ENCODE results near the gene SLC2A8. TPM values are rescaled to one million over a fixed set of nuclear protein-coding genes. Genes with fewer than 3 reads are reported as not detected.

The SLC2A8 gene
- total and polyA plus RNA-seq, 2 experiments from 2014 or later: 45.3 to 62.2 TPM

- Histone ChIP-seq H3K4me3 (no peak overlapping the region), H3K27ac (no peak overlapping the region), H3K9me3 (ENCODE audit: low read depth) (no peaks in the 10 kb centered on the region), H3K4me1 (ENCODE audit: low read depth) (no peaks in the 10 kb centered on the region), H3K36me3 (no peaks in the 10 kb centered on the region), H3K27me3 (no peaks in the 10 kb centered on the region)
- no peak for TF ChIP-seq CTCF (IDR thresholded peaks at IDR 0.05; ENCODE audit: low read depth, low read length)
- no peak for DNase-seq (ENCODE audit: low read depth in 1 of 2, low spot score in 1 of 2)
Measured at GRCh38 chr9:127392976-127393375, 4.0 kb upstream of the SLC2A8 start.

- no peaks in the 10 kb centered on the region for H3K27me3 ChIP-seq
- H3K4me3 ChIP-seq: no peak overlapping the region
- no peaks in the 10 kb centered on the region for H3K4me1 ChIP-seq (ENCODE audit: low read depth)
- peak; percentile 42 for TF ChIP-seq CTCF (IDR thresholded peaks at IDR 0.05; ENCODE audit: low read depth, low read length)
- H3K9me3 ChIP-seq (ENCODE audit: low read depth): no peaks in the 10 kb centered on the region
- H3K36me3 ChIP-seq: no peaks in the 10 kb centered on the region
- DNase-seq (ENCODE audit: low read depth in 1 of 2, low spot score in 1 of 2): peak in 1 of 2 donors; percentile 54
- H3K27ac ChIP-seq: no peak overlapping the region
Measured at GRCh38 chr9:127393645-127394044, 3.3 kb upstream of the SLC2A8 start.

GRCh38 chr9:127395497-127396252, 1.3 kb upstream of the SLC2A8 start:
- H3K4me3 ChIP-seq: peak overlapping the region; percentile 37

GRCh38 chr9:127396253-127396807, 639 bp upstream of the SLC2A8 start:
- Histone ChIP-seq H3K4me1 (ENCODE audit: low read depth) (no peaks in the 10 kb centered on the region), H3K4me3 (peak overlapping the region; percentile 37), H3K27ac (no peak overlapping the region), H3K36me3 (no peaks in the 10 kb centered on the region), H3K27me3 (no peaks in the 10 kb centered on the region), H3K9me3 (ENCODE audit: low read depth) (no peaks in the 10 kb centered on the region)
- TF ChIP-seq CTCF (IDR thresholded peaks at IDR 0.05; ENCODE audit: low read depth, low read length): no peak
- DNase-seq (ENCODE audit: low read depth in 1 of 2, low spot score in 1 of 2): no peak

More at GRCh38 chr9:127395497-127396252, 1.3 kb upstream of the SLC2A8 start:
- no peak for TF ChIP-seq CTCF (IDR thresholded peaks at IDR 0.05; ENCODE audit: low read depth, low read length)
- Histone ChIP-seq H3K9me3 (ENCODE audit: low read depth) (no peaks in the 10 kb centered on the region), H3K27me3 (no peaks in the 10 kb centered on the region), H3K36me3 (no peaks in the 10 kb centered on the region), H3K27ac (no peak overlapping the region), H3K4me1 (ENCODE audit: low read depth) (no peaks in the 10 kb centered on the region)
- DNase-seq (ENCODE audit: low read depth in 1 of 2, low spot score in 1 of 2): no peak

- no peaks in the 10 kb centered on the region for H3K4me1 ChIP-seq (ENCODE audit: low read depth)
- peak overlapping the region; percentile 71 for H3K4me3 ChIP-seq
- no peaks in the 10 kb centered on the region for H3K27me3 ChIP-seq
- peak overlapping the region; percentile 84 for H3K27ac ChIP-seq
- no peaks in the 10 kb centered on the region for H3K9me3 ChIP-seq (ENCODE audit: low read depth)
- TF ChIP-seq CTCF (IDR thresholded peaks at IDR 0.05; ENCODE audit: low read depth, low read length): peak; percentile 45
- DNase-seq (ENCODE audit: low read depth in 1 of 2, low spot score in 1 of 2): peak; percentile 19 to 57
- H3K36me3 ChIP-seq: no peaks in the 10 kb centered on the region
Measured at GRCh38 chr9:127397646-127398274, 791 bp downstream of the SLC2A8 start.

Measured in cardiac muscle cell (in vitro differentiated cells and primary cell).